ENCODE measurements around the gene MGME1. TPM values are rescaled to one million over a fixed set of nuclear protein-coding genes. Genes with fewer than 3 reads are reported as not detected.
"Not testable (repeated sequence)": the region's sequence is repeated elsewhere in the genome, so short reads cannot be mapped to it uniquely, and the experiment has no call there.

Gene MGME1
- total RNA-seq, 1 donor from 2014 or later: 8.5 TPM

DNA sequence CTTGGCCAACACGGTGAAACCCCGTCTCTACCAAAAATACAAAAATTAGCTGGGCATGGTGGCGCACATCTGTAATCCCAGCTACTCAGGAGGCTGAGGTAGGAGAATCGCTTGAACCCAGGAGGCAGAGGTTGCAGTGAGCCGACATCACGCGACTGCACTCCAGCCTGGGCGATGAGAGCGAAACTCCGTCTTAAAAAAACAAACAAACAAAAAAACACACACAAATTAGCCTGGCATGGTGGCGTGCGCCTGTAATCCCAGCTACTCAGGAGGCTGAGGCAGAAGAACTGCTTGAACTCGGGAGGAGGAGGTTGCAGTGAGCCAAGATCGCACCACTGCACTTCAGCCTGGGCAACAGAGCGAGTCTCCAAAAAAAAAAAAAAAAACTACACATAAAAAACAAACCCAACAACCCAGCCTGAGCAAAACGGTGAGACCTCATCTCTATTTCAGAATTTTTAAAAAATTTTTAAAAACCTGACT is 8.4 kb upstream of the MGME1 start:
- not testable (repeated sequence) for DNase-seq (ENCODE audit: low spot score)

DNA sequence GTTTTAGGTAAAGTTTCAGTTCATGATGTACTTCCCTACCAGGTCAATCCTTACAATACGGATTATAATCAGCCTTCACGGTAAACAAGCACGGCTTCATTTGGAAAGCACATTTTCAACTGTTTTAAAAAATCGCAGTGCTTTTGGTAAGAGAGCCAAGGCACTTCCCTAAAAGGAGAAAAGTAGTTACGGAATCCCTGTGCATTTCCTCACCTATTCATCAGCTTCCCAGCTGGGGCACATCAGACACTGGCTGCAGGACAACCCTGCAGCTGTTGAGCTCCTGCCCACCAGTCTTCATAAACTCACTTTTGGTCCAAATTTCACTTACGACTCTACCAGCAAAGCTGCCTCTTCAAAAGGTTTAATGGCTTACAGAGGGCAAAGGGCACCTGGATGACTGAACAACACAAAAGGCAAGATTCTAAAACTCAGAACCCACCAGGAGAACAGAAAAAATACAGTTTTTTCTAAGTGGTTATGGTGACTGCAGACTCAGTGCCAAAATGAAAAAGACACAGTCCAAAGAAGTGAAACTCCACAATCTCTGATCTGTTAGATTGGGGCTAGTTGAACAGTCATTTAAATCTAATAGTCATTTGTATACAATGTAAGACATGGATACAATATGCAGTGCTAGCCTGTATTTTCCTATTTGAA is 7.8 kb upstream of the MGME1 start:
- DNase-seq (ENCODE audit: low spot score): no peak

DNA sequence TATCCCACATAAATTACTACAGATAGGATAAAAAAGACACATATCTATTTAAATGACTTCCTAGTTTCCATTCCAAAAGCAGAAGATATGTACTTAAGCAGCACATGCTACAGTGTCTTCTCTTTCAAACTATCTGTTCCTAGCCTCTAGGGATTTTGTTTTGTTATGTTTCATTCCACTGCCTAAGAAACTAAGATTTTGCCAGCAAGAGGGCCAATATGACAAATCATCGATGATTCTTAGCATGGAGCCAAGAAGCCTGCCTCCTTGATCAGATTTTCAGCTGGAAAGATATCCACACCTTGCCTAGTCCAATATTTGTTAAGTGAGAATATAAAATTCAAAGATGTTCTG is 7.3 kb upstream of the MGME1 start:
- DNase-seq (ENCODE audit: low spot score): no peak

DNA sequence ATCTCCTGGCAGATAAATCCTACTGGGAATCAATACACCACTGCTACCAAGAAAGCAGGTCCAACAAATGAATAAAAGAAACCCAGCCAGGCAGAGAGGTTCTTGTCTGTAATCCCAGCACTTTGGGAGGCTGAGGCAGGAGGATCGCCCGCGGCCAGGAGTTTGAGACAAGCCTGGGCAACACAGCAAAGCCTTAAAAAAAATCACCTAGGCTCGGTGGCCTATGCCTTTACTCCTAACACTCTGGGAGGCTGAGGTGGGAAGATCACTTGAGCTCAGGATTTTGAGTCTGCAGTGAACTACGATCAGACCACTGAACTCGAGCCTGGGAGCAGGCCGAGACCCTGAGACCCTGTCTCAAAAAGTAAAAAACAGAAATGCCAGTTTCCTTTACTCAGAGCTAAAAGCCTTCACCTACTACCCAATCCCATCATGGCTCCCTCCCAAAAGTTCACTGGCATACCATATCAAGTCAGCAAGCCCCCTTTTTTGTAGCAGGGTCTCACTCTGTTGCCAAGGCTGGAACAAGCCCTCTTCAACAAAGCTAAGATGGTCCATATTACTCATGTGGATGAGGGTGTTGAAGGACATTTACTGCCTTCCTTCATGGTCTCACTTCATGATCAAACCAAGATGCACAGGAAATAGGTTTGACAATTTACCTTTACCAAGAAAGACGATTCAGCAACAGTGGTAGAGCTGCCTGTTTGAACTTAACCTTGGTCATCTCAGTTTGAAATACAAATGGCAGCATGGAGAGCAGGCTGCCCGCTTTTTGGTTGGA is 5.5 kb upstream of the MGME1 start:
- DNase-seq (ENCODE audit: low spot score): no peak

DNA sequence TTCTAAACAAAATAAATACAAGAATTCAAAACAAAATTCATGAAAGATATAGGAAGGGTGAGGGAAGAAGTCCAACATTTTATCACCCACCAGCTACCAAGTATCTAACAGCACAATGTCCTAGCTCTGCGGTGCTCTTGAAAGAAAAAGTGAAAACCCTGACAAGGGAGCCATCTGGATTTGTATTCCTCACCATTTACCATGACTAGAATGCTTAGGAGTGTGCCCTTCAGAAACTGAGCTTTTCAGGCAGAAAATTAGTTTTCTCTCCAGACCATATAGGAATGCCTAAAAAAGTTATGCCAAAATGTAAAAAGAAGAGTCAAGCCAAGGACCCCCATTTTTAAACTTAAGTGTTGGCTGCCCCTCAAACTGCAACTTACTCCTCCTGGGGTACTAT is 4.7 kb upstream of the MGME1 start:
- DNase-seq (ENCODE audit: low spot score): no peak

DNA sequence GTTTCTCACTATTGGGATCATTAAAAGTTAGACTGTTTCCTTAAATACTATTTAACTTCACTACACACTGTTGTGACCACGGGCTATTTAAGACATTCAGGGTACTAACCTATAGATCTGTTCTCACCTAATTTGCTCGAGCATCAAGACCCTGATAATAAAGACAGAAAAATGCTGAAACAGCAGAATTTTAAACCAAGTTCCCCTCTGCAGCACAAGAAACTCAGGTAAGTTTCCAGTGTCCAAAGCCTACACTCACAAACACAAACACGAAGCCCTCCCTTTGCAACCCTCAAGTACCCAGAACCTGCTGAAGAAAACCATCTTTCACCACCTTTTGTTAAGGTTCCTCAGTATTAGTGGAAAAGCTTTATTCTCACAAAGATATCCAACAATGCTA is 4.2 kb upstream of the MGME1 start:
- DNase-seq (ENCODE audit: low spot score): no peak

DNA sequence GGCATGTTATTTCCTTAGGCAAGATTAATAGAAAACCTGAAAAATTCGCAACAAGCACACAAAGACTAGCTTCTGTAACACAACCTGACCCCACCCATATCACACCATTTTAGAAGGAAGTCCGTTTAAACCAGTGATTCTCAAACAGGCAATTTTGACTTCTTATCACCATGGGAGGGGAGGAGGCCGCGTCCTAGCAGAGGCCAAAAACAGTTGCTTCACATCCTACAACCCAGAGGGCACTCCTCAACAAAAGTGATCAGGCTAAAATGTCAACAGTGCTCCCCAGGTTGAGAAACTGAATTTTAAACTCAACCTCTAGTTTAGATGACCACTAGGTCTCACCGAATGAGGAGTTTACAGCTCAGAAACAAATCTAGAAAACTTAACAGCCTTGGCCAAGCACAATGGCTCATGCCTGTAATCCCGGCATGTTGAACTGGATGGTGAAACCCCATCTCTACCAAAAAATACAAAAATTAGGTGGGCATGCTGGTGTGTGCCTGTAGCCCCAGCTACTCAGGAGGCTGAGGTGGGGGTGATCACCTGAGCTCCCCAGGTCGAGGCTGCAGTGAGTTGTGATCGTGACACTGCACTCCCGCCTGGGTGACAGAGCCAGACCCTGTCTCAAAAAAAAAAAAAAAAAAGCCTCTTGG is 3.6 kb upstream of the MGME1 start:
- DNase-seq (ENCODE audit: low spot score): no peak

DNA sequence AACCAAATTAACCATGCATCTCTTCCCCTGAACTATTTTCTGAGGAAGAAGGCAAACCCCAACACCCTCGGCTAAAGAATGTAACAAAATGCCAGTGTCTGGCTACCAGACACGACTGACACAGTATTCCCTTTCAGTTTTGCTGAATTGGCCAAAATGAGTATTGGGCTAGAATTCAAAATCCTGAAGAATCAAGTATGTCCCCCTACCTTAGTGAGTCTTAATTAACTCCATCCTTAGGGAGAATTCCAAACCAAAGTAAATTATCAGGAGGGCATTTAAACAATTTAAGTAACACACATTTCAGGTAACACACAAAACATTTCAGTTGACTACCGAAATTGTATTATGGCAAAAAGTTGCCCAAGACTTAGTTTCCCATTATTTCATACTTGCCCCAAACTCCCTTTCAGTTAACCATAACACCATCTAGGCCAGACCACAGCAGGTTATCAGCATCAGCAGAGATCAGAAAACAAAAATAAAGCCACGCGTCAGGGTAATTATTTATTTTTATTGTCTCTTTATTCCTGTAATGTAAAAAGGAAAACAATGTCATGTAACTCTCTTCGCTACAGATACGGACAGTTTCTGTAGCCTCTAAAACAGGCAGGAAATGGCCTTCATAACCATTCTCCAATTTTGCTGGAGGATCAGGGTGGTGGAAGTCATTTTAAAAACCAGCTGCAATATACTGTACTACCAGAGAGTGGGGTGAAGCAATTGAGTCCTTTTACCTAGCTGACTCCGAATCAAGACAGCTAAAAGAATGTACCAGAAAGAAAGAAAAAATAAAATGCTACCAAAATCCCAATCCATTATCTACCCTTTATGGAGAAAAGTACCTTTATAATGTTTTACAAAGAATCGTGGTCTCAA is 2.1 kb upstream of the MGME1 start:
- no peak for DNase-seq (ENCODE audit: low spot score)

DNA sequence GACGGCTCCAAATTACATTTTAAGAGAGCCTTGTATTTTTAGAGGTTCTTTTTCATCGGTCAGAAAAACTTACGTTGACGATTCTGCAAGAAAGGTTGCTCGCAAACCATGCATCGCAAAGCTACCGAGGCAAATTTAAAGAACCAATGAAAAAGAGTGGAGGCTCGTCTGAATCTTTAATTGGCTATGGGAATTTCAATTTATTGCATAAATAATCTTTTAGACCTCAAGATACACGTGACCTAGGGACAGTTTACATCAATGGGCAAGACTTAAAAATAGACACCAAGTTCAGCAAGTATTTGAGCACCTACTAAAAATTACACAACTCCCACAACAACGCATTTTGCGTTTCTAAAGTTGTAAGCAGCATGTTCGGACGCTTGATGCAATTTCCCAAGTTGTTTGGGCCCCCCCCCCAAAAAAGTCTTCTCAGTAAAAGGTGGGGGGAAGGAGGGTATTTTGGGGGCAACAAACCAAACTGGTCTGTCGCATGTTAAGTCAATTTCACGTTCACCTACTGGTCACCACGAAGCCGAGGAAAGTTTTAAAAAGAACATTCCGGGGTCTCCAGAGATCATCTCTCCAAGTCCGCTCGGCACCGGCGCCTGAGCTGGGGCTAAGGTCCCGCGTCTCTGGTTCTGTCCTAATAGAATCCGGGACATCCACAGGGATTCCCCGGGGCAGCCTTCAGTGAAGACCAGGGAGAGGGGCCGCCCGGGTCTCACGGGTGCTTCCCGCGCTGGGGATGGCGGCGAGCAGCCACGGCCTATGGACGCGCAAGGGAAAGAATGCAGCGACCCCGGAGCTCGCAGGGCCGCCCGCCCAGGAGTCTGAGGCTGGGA is 1.1 kb upstream of the MGME1 start:
- peak; percentile 25 for DNase-seq (ENCODE audit: low spot score)

DNA sequence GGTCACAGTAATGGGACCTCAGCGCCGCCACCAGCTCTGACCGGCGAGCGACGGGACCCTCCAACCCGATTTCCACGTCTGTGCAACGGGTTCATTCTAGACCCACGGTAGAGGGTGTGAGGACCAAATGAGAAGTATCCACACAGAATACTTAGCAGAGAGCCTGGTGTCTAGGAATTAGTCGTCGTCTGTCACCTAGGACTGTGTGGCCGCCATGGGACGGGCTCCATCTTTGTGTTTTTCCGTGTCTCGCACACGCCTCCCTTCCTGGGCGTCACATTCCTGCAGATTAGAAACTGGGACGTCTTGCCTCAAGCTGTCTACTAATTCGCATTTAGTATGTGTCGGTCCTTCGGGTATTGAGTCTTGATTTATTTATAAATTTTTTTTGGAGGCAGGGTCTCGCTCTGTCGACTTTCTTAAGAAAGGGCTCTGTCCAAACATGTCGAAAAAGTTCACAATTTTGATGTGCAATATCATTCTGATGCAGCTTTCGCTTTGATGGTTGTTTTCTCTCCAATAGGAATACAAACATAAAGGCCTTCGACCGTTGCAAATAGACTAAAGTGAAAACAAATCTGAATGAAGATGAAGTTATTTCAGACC is 563 bp downstream of the MGME1 start:
- peak; percentile 43 for DNase-seq (ENCODE audit: low spot score)

DNA sequence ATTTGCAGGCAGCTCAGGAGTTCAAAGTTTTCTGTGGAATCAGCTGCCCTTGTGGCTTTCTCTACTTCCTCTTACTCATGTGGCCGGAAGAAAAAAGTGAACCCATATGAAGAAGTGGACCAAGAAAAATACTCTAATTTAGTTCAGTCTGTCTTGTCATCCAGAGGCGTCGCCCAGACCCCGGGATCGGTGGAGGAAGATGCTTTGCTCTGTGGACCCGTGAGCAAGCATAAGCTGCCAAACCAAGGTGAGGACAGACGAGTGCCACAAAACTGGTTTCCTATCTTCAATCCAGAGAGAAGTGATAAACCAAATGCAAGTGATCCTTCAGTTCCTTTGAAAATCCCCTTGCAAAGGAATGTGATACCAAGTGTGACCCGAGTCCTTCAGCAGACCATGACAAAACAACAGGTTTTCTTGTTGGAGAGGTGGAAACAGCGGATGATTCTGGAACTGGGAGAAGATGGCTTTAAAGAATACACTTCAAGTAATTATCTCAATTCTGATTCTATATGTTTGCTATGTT is 1.1 kb downstream of the MGME1 start:
- DNase-seq (ENCODE audit: low spot score): peak; percentile 24

DNA sequence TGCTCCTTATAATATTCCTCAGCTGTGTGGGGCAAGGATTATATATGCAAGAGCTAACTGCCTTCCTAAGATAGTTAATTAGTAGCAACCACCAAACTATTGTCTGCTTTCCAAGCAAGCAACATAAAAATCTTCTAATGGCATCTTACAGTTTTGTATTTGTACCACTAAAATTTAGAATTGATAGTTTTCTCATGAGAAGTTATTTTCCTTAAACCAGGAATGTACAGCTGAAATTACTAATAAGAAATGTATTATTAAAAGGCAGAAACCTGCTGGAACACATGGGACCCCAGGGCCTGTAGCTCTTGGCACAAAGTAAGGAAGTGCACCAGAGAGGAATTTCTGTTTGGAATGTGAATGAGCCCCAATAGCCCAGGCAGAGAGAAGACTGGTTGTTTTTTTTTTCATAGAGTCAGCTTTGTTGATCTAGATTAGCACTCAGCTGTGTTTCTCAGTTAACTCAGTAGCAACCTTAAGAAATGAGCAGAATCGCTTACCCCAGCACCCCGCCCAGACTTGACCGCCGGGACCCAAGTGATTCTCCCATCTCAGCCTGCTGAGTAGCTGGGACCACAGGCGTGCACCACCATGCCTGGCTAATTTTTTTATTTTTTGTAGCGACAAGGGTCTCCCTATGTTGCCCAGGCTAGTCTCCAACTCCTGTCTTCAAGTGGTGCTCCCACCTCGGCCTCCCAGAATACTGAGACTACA is 2.6 kb downstream of the MGME1 start:
- DNase-seq (ENCODE audit: low spot score): no peak

DNA sequence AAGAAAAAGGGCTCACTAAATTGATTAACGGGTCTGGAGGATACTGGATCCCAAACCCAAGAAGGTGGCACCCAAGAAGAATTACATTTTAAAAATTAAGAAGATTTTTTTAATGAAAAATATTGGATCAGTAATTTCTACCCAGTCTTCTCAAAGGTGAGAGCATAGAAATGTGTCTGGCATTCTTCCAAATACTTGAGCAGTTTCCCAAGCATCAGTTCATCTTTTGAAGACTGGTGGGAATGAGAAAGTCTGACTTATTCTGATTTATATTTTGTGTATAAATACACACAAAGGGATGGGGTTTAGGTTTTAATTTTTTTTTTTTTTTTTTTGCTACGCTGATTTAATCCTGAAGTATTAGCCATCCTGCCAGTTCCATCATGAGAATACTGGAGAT is 3.3 kb downstream of the MGME1 start:
- DNase-seq (ENCODE audit: low spot score): no peak

DNA sequence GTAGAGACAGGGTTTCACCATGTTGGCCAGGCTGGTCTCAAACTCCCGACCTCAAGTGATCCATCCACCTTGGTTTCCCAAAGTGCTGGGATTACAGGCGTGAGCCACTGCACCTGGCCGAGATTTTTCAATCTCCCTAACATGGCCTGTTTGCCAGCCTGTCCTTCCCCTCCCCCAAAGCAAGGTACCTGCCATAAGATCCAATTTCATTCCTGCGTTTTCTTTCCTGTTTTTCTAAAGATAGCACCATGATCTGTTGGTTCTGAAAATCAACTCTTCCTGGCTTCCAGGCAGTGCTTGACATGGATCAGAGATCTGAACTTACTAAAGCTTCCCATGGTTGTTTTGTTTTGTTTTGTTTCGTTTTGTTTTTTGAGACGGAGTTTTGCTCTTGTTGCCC is 7.5 kb downstream of the MGME1 start:
- DNase-seq (ENCODE audit: low spot score): no peak

DNA sequence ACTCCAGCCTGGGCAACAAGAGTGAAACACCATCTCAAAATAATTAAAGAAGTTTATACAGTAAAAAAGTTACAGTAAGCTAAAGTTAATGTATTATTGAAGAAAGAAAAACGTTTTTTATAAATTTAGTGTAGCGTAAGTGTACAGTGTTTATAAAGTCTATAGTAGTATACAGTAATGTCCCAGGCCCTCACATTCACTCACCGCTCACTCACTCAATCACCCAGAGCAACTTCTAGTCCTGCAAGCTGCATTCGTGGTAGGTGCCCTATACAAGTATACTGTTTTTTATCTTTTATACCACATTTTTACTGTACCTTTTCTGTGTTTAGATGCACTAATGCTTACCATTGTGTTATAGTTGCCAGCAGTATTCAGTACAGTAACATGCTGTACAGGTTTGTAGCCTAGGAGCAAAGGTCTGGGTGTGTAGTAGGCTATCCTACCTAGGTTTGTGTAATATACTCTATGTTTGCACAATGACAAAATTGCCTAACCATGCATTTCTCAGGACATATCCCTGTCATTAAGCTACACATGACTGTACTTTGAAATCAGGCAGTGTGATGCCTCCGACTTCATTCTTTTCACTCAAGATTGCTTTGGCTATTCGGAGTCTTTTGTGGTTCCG is 16.7 kb downstream of the MGME1 start:
- DNase-seq (ENCODE audit: low spot score): no peak

DNA sequence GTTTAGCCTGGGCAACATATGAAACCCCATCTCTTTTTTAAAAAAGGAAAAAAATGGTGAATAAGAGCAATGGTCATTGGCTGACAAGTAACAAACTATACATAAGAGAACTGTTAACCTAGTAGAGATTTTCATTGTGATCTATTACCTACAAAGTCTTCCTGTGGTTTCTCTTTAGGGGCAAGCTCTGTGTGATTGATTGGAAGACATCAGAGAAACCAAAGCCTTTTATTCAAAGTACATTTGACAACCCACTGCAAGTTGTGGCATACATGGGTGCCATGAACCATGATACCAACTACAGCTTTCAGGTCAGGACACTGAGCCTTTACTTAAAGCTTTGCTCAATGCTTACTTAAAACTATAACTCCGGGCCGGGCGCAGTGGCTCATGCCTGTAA is 19.2 kb downstream of the MGME1 start:
- no peak for DNase-seq (ENCODE audit: low spot score)

DNA sequence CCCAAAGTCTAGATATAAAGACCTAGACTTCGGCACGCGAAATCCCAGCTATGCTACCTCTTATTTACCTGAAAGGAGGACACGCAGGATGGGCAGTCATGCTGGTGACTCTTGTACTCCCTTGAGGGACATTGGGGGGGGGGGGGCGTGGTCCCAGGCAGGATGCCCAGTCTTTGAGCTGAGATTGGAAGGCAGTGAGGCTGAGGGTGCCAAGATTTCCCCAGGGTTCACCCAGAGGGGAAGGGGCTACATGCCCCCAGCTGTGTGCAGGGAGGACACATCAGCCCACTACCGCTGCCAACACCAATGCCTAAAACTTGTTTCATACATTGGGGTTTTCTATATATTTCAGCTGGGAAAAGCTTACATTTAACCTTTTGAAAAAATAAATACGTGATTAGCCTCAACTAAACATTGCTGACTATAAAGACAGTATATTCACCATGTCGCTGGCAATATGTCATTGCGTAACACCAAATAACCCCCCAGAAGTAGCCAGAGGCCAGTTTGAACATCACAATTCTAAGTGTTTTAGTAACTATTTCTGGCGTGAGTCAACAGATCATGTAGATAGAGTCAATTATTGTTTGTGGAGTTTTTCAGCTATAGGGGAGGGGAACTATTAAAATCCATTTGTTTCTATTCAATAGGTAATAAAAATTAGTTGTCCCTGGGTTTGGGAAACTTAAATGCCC is 21.6 kb downstream of the MGME1 start:
- DNase-seq (ENCODE audit: low spot score): no peak

DNA sequence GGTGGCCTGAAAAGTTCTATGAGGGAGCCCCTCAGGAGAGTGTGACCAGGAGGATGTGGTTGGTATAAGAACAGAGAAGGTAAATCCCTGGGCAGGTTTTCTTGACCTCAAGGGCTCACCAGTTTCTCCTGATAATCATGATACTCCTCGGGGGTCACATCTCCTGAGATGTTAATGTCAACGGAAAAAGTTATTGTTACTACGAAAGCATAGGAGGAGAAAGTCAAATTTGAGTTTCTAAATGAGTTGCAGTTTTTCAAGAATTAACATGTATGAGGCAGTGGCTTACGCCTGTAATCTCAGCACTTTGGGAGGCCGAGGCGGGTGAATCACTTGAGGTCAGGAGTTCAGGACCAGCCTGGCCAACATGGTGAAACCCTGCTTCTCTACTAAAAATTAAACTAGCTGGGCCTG is 23.4 kb downstream of the MGME1 start:
- DNase-seq (ENCODE audit: low spot score): no peak
